ENCODE data around the gene ABL2. TPM values are rescaled to one million over a fixed set of nuclear protein-coding genes. Genes with fewer than 3 reads are reported as not detected.
"Not testable (repeated sequence)": the region's sequence is repeated elsewhere in the genome, so short reads cannot be mapped to it uniquely, and the experiment has no call there.

ABL2 gene
- total RNA-seq, 1 donor from 2014 or later: 23.9 TPM

DNA sequence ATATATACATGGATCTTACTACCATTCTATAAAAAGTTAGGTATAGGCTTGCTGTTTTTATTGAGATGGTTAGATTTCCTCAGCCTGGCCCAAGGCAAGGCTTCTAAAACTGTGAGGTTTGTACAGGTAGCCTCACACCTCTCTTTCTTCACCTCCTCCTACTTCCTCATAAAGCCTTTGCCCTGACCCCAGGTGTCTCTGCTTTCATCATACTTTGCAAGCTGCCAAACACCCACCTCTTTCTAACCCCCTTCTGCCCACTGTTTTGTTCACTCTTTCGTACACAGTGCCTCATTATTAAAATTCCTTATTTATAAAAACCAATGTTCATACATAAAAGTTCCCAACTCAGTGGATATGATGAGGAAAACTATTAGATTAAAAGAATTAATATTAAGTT is 32.7 kb upstream of the ABL2 start:
- no peaks in the 10 kb centered on the region for H3K27me3 ChIP-seq
- no peaks in the 10 kb centered on the region for H3K4me1 ChIP-seq
- no peaks in the 10 kb centered on the region for H3K36me3 ChIP-seq
- no peak overlapping the region for H3K27ac ChIP-seq
- no peak overlapping the region for H3K4me3 ChIP-seq
- intact Hi-C loops (cut with DNase I): no loop called here
- TF ChIP-seq, protein P1, sequence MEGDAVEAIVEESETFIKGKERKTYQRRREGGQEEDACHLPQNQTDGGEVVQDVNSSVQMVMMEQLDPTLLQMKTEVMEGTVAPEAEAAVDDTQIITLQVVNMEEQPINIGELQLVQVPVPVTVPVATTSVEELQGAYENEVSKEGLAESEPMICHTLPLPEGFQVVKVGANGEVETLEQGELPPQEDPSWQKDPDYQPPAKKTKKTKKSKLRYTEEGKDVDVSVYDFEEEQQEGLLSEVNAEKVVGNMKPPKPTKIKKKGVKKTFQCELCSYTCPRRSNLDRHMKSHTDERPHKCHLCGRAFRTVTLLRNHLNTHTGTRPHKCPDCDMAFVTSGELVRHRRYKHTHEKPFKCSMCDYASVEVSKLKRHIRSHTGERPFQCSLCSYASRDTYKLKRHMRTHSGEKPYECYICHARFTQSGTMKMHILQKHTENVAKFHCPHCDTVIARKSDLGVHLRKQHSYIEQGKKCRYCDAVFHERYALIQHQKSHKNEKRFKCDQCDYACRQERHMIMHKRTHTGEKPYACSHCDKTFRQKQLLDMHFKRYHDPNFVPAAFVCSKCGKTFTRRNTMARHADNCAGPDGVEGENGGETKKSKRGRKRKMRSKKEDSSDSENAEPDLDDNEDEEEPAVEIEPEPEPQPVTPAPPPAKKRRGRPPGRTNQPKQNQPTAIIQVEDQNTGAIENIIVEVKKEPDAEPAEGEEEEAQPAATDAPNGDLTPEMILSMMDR (IDR thresholded peaks at IDR 0.05): no peak
- no peak for DNase-seq (ENCODE audit: low spot score in 2 of 2)
- H3K9me3 ChIP-seq: no peaks in the 10 kb centered on the region

DNA sequence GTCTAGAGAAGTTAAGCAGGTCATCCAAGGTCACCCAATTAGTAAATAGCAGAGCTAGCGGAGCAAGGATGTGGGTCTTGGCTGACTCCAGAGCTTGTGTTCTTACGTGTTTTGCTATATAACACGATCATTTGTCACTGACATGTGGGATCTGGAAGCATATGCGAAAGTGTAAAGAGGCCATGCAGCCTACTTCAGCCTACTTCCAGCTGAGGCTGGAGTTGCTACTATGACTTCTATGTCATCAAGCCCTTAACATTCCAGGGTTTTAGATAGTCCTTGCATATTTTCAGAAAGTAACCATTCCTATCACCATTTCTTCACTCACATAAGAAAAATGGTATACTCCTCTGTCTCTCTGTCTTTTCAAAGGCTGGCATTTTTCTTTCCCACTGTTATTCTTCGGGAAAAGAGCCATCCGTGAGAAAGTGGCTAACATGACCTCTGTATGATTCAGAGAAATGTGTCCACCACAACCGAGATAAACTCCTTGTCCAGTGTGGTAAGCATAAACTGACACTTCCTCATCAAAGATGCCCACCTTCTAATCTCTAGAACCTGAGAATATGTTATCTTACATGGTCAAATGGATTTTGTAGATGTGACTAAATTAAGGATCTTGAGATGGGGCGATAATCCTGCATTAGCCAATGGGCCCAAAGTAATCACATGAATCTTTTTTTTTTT is 24.0 kb upstream of the ABL2 start:
- no peak overlapping the region for H3K27ac ChIP-seq
- no peak for DNase-seq (ENCODE audit: low spot score in 2 of 2)
- no peaks in the 10 kb centered on the region for H3K4me1 ChIP-seq
- TF ChIP-seq, protein P1 (IDR thresholded peaks at IDR 0.05): no peak
- H3K27me3 ChIP-seq: no peaks in the 10 kb centered on the region
- no peaks in the 10 kb centered on the region for H3K9me3 ChIP-seq
- no peak overlapping the region for H3K4me3 ChIP-seq
- no peaks in the 10 kb centered on the region for H3K36me3 ChIP-seq
- intact Hi-C loops (cut with DNase I): loop anchor here (5.0 kb wide), 1 partner anchor 39 kb away; the partner anchor contains the start of gene SOAT1

DNA sequence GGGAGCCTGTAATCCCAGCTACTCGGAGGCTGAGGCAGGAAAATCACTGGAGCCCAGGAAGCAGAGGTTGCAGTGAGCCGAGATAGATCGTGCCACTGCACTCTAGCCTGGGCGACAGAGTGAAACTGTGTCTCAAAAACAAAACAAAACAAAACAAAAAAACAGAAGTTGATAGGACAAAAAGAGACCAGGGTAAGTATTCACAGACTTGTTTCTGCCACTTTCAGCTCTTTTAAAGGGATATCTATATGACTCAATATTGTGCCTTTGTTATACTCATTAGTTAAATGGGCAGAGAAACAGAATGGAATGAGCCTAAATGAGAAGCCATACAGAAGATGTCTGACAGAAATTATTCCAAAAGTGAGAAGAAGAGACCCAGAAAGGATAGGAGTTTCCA is 23.1 kb upstream of the ABL2 start:
- intact Hi-C loops (cut with DNase I): loop anchor here (5.0 kb wide), 1 partner anchor 40 kb away; the partner anchor contains the start of gene SOAT1
- Histone ChIP-seq H3K36me3 (no peaks in the 10 kb centered on the region), H3K4me1 (no peaks in the 10 kb centered on the region), H3K9me3 (no peaks in the 10 kb centered on the region), H3K4me3 (no peak overlapping the region), H3K27me3 (no peaks in the 10 kb centered on the region), H3K27ac (no peak overlapping the region)
- DNase-seq (ENCODE audit: low spot score in 2 of 2): no peak
- TF ChIP-seq, protein P1 (IDR thresholded peaks at IDR 0.05): no peak

DNA sequence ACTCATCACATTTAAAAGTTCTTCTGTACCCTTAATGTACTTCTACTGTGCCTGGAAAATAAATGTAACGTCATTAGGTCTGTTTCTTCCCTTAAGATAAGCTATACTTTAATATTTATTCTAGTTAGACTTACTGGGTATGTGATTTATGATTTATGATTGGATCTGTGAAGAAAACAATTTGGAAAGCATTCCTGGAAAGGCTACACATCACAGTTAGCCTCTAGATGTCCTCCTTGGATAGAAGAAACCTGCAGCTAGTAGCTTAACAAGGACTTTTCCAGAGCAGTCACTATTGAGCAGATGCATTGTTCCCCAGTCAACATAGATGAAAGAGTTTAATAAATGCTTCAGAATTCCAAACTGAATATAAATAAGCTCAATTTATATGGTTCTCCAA is 22.2 kb upstream of the ABL2 start:
- TF ChIP-seq, protein P1 (IDR thresholded peaks at IDR 0.05): peak in 1 of 3 experiments; percentile 39
- no peak overlapping the region for H3K4me3 ChIP-seq
- no peak for DNase-seq (ENCODE audit: low spot score in 2 of 2)
- no peaks in the 10 kb centered on the region for H3K4me1 ChIP-seq
- H3K36me3 ChIP-seq: no peaks in the 10 kb centered on the region
- H3K27me3 ChIP-seq: no peaks in the 10 kb centered on the region
- H3K27ac ChIP-seq: no peak overlapping the region
- H3K9me3 ChIP-seq: no peaks in the 10 kb centered on the region
- intact Hi-C loops (cut with DNase I): loop anchor here (5.0 kb wide), 1 partner anchor 41 kb away; the partner anchor contains the start of gene SOAT1

DNA sequence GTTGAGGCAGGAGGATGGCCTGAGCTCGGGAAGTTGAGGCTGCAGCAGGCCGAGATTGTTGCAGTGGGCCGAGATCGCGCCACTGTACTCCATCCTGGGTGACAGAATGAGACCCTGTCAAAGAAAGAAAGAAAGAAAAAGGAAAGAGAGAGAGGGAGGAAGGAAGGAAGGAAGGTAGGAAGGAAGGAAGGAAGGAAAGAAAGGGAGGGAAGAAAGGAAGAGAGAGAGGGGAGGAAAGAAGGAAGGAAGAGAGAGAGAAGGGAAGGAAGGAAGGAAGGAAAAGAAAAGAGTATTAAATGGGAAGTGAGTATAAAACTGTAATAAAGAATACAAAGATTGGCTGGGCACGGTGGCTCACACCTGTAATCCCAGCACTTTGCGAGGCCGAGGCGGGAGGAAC is 18.4 kb upstream of the ABL2 start:
- DNase-seq (ENCODE audit: low spot score in 2 of 2): no peak
- TF ChIP-seq, protein P1 (IDR thresholded peaks at IDR 0.05): no peak
- Histone ChIP-seq H3K27me3 (no peaks in the 10 kb centered on the region), H3K36me3 (no peaks in the 10 kb centered on the region), H3K4me1 (no peaks in the 10 kb centered on the region), H3K4me3 (no peak overlapping the region), H3K27ac (no peak overlapping the region), H3K9me3 (no peaks in the 10 kb centered on the region)
- intact Hi-C loops (cut with DNase I): no loop called here

DNA sequence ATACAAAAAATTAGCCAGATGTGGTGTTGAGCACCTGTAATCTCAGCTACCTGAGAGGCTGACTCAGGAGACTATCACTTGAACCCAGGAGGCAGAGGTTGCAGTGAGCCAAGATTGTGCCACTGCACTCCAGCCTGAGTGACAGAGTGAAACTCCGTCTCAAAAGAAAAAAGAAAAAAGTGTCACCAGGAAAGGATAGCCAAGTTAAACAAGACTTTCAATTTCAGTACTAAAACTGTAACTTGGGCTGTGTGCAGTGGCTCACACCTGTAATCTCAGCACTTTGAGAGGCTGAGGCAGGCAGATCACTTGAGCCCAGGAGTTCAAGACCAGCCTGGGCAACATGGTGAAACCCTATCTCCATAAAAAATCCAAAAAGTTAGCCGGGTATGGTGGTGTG is 15.9 kb upstream of the ABL2 start:
- H3K27me3 ChIP-seq; H3K4me1 ChIP-seq; DNase-seq (ENCODE audit: low spot score in 2 of 2); H3K36me3 ChIP-seq; H3K4me3 ChIP-seq; intact Hi-C loops (cut with DNase I); H3K27ac ChIP-seq; H3K9me3 ChIP-seq: not testable (repeated sequence)
